HL-60/S4 (cell line): ENCODE measurements around the gene PDE4D.
"Not testable (repeated sequence)": the region's sequence is repeated elsewhere in the genome, so short reads cannot be mapped to it uniquely, and the experiment has no call there.

Source experiments
- in situ Hi-C: fragments of 300-500 bp; cut with MboI; formaldehyde crosslinking; loops from 2 replicates; pipeline ENCODE4 v1.14.3; 2022; ENCODE audit warnings: low sequenced_read_pairs

Gene PDE4D

DNA sequence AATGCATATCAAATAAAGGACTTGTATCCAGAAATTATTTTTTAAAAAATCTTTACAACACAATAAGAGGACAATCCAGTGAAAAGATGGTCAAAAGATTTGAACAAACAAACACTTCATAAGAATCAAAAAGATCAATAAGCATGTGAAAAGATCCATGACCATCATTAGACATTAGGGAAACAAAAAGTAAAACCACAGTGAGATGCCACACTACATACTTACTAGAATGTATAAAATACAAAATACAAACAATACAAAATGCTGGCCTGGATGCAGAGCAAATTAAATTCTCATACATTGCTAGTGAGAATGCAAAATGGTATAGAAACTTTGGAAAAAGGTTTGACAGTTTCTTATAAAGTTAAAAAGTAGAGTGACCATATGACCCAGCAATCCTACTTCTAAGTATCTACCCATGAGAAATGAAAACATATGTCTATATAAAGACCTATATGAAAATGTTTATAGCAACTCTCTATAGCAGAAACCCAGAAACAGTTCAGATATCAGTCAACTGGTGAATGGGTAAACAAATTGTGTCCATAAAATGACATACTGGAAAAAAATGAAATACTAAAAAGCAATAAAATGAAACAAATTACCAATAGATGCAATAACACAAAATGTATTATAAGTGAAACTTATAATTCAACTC, 884.6 kb downstream of the PDE4D start:
- in situ Hi-C loops = no loop called here

DNA sequence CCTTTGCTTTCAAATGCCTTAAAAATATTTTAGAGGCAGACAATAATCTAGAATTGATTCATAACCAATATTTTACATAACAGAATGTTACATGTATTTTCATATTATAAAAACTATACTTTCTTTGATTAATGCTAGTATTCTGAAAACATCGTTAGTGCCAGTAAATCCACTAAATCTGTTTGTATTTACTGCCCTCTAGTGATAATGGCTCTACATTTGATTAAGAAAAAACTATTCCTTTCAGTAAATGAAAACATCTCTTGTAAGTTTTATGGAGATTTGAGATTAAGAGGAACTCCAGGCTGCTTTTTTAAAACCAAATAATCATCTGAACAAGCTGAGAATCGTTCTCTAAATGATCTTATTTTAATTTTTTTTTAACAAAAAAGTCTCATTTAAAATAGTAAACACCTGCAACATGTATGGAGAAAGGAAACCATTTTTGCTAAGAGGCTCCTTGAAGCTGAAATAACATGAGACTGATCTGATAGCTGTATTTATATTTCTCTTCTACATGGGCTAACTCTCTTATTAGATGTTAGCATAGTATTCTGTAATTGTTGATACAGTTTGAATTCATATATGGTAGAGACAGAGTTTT, 886.0 kb downstream of the PDE4D start:
- in situ Hi-C loops = no loop called here

DNA sequence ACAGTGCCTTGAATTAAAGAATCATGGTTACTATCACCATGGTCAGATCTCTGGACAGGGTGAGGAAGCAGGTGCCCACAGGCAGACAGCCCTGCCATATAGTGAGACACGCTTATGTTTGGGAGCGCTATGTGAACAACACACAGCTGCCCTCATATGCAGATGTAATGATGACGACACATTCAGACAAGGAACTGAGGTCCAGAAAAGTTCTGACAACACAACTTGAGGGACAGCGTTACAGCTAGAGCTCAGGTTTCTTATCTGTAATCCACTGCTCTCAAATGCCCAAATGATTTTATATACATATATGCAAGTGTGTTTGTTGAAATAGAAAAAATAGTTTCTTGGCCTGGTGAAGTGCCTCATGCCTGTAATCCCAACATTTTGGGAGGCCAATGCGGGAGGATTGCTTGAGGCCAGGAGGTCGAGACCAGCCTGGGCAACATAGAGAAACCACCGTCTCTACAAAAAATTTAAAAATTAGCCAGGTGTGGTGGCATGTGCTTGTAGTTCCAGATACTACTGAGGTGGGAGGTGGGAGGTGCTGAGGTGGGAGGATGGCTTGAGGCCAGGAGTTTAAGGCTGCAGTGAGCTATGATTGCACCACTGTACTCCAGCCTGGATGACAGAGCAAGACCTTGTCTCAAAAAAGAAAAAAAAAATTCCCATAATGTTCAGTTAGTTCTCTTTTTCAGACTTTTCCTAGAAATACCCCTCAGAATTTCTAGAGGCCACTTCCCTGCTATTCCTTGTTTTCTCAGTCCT, 887.4 kb downstream of the PDE4D start:
- in situ Hi-C loops = no loop called here

DNA sequence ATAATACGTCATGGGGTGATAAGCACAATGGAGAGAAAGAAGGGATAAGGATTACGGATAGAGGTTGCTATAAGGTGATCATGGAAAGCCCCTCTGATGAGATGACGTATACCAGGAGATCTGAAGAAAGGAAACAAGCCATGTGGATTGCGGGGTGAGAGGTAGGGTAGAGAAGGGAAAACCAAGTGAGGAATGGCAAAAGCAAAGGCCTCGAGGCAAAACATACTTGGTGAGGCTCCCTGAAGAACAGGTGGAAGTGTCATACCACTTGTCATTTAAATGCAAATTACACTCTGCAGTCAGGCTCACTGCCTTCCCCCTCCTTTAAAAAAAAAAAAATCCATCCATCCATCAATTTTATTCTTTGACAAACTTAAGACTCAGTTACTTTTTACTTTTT, 889.9 kb downstream of the PDE4D start:
- in situ Hi-C loops = no loop called here

DNA sequence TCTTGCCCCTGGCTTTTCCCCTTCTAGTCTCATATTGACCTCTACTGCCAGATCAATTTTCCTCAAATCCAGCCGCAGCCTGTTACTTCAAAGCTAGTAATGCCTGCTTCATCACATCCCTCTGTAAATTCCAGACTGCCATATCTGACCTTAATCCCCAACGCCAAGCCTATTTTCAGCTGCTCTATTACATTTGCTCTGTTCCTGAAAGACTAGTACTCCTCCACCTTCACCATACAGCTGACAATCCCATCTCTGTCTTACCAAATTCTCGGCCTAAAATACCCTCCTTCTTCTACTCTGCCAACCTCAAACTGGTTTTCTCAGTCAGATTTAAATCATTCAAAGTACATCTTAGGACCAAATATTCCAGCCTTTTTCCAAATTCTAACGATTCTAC, 890.4 kb downstream of the PDE4D start:
- in situ Hi-C loops = no loop called here

DNA sequence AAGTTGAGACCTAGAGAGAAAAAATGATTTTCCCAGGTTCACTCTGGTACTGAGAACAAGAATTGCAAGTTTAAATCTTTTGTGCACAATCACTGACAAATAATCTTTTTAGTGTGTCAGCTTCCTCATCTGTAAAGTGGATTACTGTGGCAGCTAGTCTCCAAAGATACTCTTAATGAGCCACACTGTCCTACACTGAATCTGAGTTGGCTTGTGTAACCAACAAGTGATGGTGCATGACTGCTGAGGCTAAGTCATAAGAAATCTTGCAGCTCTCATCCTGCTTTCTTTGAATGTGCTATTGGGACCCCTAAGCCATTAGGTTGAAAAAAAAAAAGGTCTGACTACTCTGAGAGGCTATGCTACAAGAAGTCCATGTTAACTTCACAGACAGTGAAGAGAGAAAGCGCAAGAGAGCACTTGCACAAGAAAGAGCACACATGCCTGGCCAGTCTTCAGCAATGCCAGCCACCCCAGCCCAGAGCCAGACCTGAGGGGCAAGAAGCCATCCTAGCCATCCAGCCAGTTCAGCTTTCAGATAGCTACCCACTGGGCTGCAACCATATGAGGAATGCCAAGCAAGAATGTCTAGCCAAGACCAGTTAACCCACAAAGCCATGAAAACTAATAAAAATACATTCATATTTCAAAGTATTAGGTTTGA, 891.2 kb downstream of the PDE4D start:
- in situ Hi-C loops = no loop called here

DNA sequence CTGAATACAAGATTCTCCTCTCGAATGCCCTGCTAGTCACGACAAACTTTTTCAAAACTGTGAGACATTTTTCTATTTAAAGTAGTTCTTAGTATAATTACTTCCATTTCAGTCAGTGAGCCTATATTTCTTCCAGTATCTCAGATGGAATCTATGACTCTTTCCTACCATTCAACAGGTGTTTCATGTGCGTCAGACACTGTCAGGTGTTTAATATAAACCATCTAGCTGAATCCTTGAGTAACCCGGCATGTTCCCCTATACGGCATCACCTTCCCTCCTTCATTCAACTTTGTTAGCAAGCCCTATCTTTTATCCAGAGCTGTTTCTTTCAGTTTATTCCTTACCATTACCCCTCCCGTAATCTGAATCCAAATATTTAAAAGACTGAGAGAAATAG, 891.8 kb downstream of the PDE4D start:
- in situ Hi-C loops = no loop called here

DNA sequence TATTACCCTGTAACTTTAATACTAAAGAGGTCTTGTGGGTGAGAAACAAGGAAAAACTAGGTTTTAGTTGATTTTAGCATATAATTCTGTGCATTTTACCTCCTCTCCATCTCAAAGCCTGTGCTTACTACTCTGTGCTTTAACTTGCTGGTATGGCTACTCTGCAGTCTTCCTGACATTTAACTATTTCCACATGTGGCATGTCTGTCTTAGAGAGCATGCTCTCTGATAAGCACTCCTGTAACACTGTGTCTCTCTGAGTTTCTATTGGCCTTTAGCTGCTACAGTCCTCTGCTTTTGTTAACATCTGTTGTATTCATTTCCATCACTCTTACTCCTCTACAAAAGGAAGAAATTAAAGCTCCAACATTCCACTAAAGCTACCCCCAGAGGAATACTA, 892.4 kb downstream of the PDE4D start:
- in situ Hi-C loops = no loop called here

DNA sequence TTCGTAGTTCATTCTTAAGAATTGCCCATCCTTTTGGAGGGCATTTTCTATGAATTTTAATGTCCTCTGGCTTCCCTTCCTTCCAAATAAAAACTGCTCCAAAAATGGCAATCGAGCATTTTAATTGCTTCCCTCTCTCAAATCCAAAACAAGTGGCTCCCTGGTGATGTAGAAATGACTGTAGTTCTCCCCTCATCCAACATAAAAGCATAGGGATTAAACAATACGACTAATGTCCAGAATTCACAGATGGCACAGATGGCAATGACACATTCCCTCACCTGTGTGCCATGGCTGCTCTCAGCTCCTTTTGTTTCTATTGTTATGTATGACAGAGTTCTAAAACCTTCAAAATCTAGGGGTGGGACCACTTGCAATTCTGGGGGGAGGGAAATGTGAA, 893.3 kb downstream of the PDE4D start:
- in situ Hi-C loops = no loop called here

DNA sequence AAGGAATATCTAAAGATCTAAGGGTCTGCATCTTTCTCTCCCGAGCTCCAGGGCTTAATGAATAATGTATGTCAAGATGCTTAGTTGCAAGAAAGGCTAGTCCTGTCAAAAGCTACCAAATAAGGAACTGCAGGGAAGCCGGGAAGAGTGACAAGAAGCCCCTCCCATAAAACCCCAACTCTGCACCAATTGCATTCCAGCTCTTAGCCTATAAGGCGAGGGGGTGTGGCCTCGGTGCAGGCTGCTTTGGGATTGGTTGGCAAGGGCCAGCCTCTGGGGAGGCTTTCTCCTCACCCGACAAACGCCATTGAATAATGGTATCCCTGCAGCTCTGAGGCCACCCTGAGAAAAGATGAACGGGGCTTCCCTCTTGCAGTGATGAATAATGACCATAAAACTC, 893.7 kb downstream of the PDE4D start:
- in situ Hi-C loops = no loop called here

DNA sequence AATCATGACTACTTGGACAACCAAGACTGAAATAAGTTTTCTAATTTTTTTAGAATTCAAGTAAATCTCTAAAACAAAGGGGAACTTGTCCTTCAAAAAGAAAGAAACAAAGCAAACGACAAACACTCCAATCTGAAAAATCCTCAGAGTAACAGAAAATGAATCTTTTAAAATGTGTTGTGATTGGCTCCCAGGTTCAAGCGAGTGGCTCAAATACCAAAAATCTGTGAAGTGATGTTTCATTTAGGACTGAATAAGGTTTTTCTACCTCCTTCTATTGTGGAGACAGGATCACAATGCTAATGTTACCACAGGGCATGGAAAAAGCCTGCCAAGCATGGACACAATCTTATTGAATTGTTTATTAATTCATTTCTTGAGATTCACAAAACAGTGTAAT, 895.0 kb downstream of the PDE4D start:
- in situ Hi-C loops = no loop called here

DNA sequence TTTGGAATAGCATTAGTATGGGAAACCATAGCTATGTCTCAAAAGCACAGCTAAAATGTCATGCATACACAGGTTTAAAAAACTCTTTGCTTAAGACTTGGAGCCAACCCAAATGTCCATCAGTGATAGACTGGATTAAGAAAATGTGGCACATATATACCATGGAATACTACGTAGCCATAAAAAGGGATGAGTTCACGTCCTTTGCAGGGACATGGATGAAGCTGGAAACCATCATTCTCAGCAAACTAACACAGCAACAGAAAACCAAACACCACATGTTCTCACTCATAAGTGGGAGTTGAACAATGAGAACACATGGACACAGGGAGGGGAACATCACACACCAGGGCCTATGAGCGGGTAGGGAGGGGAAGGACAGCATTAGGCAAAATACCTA, 897.7 kb downstream of the PDE4D start:
- in situ Hi-C loops = not testable (repeated sequence)

DNA sequence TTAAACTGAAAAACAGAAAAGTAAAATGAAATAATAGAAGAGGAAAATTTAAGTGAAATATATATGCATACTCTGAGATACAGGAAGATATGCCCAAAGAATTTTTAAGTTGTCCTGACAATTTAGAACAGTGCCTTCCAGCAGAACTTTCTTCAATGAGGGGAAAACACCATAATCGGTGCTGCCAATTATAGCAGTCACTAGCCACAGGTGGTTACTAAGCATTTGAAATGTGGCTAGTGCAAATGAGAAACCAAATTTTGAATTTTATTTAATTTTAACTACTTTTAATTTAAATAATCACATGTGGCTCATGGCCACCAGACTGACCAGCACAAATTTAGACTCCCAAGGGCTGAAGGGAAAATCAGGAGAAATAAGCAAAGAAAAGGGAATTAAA, 900.1 kb downstream of the PDE4D start:
- in situ Hi-C loops = no loop called here

DNA sequence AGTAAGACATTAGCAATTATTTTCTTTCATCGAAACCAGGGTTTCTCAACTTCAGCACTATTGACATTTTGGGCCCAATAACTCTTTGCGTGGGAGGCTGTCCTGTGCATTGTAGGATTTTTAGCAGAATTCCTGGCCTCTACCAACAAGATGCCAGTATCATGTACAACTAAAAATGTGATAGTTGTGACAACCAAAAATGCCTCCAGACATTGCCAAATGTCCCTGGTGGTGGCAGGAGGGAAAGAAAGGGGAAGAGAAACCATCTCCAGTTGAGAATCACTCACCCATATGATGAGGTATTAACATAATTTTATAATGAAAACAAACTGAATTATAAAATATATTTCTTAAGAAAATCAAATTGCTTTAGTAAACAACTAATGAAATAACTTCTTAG, 904.6 kb downstream of the PDE4D start:
- in situ Hi-C loops = no loop called here

DNA sequence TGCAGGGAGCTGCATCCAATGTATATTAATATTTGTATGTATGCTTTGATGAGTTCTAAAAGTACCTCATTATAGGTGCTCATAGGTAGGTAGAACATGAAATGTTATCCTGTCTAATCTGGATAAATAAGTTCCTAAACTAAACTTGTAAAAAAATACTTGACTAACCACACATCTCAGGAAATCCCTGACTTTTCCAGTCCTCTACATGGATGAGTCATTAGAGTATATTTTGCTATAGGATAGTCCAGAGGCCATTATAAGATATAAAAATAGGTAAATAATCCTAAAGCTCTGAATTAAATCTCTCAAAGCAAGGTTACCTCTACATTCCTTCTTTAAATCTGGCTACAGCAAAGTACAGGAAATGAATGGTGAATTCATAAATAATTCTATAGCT, 906.3 kb downstream of the PDE4D start:
- in situ Hi-C loops = no loop called here

DNA sequence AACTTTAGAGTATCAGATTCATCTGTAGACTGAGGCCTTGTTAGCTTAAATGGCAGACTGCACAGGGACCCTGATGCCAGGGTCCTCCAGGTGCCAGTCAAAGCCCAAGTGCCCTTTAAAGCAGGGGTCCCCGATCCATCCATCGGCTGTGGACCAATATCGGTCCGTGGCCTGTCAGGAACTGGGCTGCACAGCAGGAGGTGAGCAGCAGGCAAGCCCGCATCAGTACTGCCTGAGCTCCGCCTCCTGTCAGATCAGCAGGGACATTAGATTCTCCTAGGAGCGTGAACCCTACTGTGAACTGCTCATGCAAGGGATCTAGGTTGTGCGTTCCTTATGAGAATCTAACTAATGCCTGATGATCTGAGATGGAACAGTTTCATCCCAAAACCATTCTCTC, 907.2 kb downstream of the PDE4D start:
- in situ Hi-C loops = no loop called here

DNA sequence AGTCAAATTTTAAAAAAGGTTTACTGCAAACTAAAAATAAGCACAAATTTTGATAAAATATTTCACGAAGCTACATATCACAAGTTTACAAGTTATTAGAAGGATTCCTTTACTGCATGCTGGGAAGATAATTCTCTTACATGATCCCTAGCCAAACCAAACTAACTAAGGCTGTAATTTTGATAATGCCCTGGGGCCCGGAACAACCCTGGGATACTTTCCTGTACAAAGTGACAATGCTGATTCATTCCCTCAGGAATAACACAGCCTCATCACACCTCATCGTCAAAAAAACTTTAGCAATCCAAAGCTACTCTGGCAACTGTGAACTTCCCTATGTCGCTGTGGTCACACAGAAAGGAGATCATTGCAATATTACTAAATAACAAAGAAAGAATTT, 907.8 kb downstream of the PDE4D start:
- in situ Hi-C loops = no loop called here

DNA sequence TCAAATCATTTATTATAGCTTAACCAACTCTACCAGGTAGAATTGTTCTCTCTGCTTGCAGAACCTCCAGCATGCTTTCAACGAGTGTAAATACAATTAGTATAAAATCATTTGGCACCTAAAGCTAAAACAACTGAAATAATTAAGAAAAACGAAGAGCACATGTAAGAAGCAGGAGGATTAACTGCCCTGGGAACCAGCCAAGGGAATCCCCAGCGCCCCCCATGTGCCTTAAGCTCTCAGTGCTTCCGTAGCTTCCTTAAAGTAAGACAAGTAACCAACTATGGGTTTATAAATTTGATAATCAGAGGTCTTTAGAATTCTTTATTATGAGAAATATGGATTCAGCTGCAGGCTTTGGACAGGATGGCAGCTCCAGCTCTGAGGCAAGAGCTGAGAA, 908.2 kb downstream of the PDE4D start:
- in situ Hi-C loops = no loop called here

DNA sequence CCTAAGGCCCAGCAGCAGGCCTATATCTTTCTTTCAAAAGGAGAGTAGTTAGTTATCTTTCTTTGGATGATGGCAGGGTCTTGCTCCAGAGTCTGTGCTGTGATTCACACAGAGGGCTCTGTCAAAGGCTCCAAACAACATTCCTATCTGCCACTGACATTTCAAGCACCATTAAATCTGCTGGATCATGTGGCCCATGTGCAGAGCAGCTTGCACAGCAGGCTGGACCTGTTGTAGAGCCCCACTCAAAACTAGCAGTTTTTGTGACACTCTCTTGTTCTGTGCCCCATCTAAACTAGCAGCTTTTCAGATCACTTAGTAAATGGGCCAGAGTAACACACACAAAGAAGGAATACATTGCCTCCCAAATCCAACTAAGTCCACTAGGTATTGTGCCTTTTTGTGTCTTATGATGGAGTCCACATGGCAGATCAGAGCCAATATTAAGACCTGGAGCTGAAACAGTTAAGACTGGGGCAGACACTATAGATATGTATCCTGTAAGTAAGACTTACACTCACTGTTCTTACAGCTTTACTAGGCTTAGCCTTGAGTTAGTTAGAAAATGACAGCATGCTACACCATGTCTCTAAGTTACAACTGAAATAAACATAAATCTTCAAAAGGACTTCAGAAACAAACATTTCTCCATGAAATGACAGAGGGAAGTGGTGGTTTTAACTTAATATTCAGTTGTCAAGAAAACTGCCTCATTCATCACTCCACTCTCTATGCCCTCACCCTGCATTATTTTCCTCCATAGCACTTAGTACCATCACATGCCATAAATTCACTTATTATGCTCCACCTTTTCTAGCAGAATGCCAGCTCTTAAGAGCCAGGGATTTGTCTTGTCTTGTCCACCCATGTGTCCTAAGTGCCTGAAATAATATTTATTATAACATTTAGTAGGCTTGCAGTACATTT, 909.7 kb downstream of the PDE4D start:
- in situ Hi-C loops = no loop called here

DNA sequence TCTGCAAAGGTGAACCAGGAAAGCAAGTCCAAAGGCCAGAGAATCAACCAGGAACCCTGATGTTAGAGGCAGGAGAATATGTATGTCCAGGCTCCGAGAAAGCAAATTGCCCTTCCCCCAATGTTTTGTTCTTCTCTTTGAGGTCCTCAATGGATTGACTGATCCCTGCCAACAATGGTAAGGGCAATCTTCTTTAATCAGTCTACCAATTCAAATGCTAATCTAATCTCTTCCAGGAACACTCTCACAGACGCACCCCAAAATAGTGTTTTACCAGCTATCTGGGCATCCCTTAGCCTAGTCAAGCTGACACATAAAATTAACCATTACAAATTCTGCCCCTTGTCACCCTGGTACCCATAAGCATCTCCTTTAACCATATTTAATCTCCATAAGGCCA, 912.6 kb downstream of the PDE4D start:
- in situ Hi-C loops = no loop called here

DNA sequence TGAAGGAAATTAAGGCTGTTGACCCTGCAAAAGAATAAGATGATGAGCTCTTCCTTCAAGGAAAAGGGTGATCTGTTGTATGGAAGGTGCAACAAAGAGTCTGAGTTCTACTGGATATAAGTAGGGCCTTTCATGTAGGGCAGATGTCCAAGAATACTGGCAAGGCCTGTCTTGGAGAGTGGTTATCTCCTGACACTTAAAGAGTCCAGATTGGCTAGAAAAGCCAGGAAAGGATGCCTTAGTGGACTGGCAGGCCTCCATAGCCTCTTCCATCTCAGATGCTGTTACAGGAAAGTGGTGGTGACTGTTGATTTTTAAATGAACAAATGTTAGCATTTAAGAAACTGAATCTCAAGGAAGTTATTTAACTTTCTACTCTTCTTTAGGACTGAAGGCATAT, 914.4 kb downstream of the PDE4D start:
- in situ Hi-C loops = no loop called here
